Activated CD4-positive, alpha-beta T cell treated with anti-CD3 and anti-CD28 coated beads, Interleukin-2, amount 10 ng/mL, durations not matched to agents 24 days and 14 days (primary cell): ENCODE measurements around the gene KRTAP10-2. TPM values are rescaled to one million over a fixed set of nuclear protein-coding genes. Genes with fewer than 3 reads are reported as not detected.
"Not testable (repeated sequence)": the region's sequence is repeated elsewhere in the genome, so short reads cannot be mapped to it uniquely, and the experiment has no call there.

Source experiments
- DNase-seq: peaks from one replicate; pipeline ENCODE4 v3.0.0; 2022
- H3K27ac Mint-ChIP-seq: one replicate; pipeline ENCODE4 v1.8.0; 2022; ENCODE audit warnings: mild to moderate bottlenecking, mixed read lengths
- H3K27me3 Mint-ChIP-seq: one replicate; pipeline ENCODE4 v1.8.0; 2022; ENCODE audit warnings: mixed read lengths
- H3K36me3 Mint-ChIP-seq: one replicate; pipeline ENCODE4 v1.8.0; 2022; ENCODE audit warnings: low read depth, mild to moderate bottlenecking, mixed read lengths
- H3K4me1 Mint-ChIP-seq: one replicate; pipeline ENCODE4 v1.8.0; 2021; ENCODE audit warnings: mixed read lengths
- H3K4me3 Mint-ChIP-seq: one replicate; pipeline ENCODE4 v1.8.0; 2022; ENCODE audit warnings: mild to moderate bottlenecking, moderate library complexity, mixed read lengths
- H3K9me3 Mint-ChIP-seq: one replicate; pipeline ENCODE4 v1.8.0; 2021; ENCODE audit warnings: mixed read lengths
- intact Hi-C: fragments of 100-400 bp; cut with micrococcal nuclease; formaldehyde crosslinking; loops from one replicate; pipeline ENCODE4 v1.15.1; 2023
- total RNA-seq: library from RNA; stranded (reverse); gene quantifications from 2 replicates; pipeline ENCODE4 v1.2.3, GENCODE V29; 2022

Gene KRTAP10-2, protein sequence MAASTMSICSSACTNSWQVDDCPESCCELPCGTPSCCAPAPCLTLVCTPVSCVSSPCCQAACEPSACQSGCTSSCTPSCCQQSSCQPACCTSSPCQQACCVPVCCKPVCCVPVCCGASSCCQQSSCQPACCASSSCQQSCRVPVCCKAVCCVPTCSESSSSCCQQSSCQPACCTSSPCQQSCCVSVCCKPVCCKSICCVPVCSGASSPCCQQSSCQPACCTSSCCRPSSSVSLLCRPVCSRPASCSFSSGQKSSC
- not detected in 2 replicates for total RNA-seq

DNA sequence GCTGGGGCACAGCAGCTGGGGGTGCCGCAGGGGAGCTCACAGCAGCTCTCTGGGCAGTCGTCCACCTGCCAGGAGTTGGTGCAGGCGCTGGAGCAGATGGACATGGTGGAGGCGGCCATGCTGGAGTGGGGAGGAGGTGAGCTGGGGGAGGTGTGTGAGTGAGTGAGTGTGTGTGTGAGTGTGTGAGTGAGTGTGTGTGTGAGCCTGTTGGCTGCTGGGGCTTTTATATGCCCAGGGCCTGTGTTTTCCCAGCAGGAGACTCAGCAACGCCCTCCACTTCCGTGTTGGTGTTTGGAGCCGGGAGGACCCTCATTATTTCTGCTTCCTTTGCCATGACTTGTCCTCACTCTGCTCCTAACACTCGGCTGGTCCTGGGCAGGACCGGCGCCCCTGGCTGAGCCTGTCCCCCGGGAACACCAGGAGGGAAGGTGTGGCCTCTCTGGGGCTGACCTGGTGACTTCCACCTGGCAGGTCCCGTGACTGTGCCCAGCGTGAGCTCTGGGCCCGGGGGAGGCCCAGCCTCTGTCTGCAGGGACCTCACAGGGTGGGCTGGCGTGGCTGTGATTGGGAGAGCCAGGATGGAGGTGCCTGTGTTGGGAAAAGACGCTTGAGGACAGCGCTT is at the start of gene KRTAP10-2:
KRTAP10-2 (minus strand) TSS at position 166 of the 622 bp plus-strand sequence; CDS start at position 119, 47 bp downstream.
- peaks cover 14% of the 10 kb centered on the region for H3K36me3 Mint-ChIP-seq
- peaks cover 15% of the 10 kb centered on the region for H3K9me3 Mint-ChIP-seq
- no peak within 1 kb of the TSS for H3K27ac Mint-ChIP-seq
- DNase-seq = no peak
- peaks cover 5% of the 10 kb centered on the region for H3K27me3 Mint-ChIP-seq
- no peak within 1 kb of the TSS for H3K4me3 Mint-ChIP-seq
- intact Hi-C loops = no loop called here
- peaks cover 13% of the 10 kb centered on the region for H3K4me1 Mint-ChIP-seq

DNA sequence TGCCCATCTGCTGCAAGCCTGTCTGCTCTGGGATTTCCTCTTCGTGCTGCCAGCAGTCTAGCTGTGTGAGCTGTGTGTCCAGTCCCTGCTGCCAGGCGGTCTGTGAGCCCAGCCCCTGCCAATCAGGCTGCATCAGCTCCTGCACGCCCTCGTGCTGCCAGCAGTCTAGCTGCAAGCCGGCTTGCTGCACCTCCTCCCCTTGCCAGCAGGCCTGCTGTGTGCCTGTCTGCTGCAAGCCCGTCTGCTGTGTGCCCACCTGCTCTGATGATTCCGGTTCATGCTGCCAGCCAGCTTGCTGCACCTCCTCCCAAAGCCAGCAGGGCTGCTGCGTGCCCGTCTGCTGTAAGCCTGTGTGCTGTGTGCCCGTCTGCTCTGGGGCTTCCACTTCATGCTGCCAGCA is 49.8 kb upstream of the KRTAP10-2 start:
- not testable (repeated sequence) for H3K4me1 Mint-ChIP-seq

DNA sequence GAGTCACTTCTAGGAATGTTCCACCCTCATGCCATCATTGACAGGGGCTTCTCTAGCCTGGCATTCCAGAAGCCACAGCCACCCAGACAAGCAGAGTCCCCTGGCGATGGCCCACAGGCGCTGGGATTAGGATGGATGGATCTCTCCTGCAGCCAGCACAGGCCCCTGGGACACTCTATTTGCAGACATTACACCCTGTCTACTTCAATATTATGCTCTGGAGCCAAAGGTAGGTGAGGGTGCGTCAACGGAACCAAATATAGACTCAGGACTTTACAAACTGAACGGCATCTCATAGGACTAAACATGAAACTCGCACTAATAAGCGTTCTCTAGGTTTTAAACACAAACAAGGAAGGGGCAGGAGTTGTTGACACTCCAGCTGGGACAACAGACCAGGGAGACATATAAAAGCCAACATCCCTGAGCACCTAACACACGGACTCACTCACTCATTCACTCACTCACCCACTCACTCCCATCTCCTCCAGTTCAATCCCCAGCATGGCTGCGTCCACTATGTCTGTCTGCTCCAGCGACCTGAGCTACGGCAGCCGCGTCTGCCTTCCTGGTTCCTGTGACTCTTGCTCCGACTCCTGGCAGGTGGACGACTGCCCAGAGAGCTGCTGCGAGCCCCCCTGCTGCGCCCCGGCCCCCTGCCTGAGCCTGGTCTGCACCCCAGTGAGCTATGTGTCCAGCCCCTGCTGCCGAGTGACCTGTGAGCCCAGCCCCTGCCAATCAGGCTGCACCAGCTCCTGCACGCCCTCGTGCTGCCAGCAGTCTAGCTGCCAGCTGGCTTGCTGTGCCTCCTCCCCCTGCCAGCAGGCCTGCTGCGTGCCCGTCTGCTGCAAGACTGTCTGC is 49.0 kb upstream of the KRTAP10-2 start, which contains the start of gene KRTAP10-7:
KRTAP10-7 (plus strand) TSS at position 480 of the 861 bp plus-strand sequence; CDS start at position 505, 25 bp downstream.
- H3K36me3 Mint-ChIP-seq, intact Hi-C loops, DNase-seq, H3K4me1 Mint-ChIP-seq, H3K4me3 Mint-ChIP-seq, H3K27ac Mint-ChIP-seq, H3K9me3 Mint-ChIP-seq: not testable (repeated sequence)
- H3K27me3 Mint-ChIP-seq = peaks cover 20% of the 10 kb centered on the region

More for the DNA sequence above, 49.8 kb upstream of the KRTAP10-2 start:
- DNase-seq, H3K36me3 Mint-ChIP-seq, H3K9me3 Mint-ChIP-seq, H3K4me3 Mint-ChIP-seq, H3K27ac Mint-ChIP-seq, intact Hi-C loops: not testable (repeated sequence)
- H3K27me3 Mint-ChIP-seq = peaks cover 25% of the 10 kb centered on the region

DNA sequence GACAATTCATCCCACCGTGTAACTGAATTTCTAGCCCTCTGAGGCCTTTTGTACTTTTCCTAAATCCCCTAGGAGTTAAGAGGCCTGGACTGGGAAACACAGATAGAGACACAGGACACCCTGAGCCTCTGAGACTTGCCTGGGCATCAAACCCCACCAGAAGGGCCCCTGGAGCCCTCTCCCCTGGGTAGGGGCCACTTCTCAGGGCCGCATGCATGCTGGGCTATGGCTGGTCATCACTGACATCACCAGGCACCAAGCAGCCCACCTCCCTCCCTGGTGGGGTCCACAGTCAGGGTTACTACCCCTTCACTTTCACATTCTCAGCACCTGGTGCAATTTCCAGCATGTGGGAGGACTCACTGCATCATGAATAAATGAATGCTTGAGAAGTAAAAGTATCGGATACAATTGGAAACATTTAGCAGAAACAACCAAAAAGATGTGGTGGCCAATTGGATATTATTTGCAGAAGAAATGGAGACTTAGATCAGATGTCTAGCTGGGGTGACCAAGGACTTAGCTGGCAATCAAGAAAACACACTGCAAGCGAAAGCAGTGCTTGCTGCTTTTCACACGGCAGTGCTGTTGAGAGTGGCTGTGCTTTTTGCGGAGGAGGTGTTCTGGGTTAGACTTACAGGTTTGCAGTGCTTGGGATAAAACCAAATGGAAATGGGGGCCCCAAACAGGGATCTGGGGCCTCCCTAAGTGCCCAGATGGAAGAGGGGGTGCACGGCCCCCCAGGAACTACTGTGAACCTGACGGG is 48.1 kb upstream of the KRTAP10-2 start:
- no peaks in the 10 kb centered on the region for H3K36me3 Mint-ChIP-seq
- H3K9me3 Mint-ChIP-seq = no peaks in the 10 kb centered on the region
- peaks cover 11% of the 10 kb centered on the region for H3K27me3 Mint-ChIP-seq
- no peaks in the 10 kb centered on the region for H3K4me1 Mint-ChIP-seq
- no peak overlapping the region for H3K27ac Mint-ChIP-seq
- DNase-seq = no peak
- intact Hi-C loops = no loop called here
- no peak overlapping the region for H3K4me3 Mint-ChIP-seq

DNA sequence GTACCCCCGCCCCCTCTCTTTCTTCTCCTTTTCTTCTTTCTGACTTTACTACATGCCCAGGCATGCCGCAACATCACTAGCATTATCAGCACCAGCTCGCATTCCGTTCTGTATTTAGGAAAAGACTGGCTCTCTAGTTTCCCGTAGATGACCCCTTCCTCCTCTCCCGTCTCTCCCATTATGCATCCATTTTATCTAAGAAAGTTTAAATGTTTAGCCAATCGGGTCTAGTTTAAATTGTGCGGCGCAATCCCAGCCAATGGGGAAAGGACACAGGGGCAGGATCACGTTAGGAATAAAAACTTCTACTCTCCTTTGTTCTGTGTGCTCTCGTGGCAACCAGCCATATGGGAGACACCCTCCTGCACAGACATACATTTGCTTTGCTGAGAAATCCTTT is 46.8 kb upstream of the KRTAP10-2 start:
- H3K27me3 Mint-ChIP-seq = peaks cover 7% of the 10 kb centered on the region
- no peaks in the 10 kb centered on the region for H3K9me3 Mint-ChIP-seq
- H3K36me3 Mint-ChIP-seq = no peaks in the 10 kb centered on the region
- no peaks in the 10 kb centered on the region for H3K4me1 Mint-ChIP-seq
- intact Hi-C loops = no loop called here
- H3K27ac Mint-ChIP-seq = no peak overlapping the region
- no peak for DNase-seq
- no peak overlapping the region for H3K4me3 Mint-ChIP-seq

DNA sequence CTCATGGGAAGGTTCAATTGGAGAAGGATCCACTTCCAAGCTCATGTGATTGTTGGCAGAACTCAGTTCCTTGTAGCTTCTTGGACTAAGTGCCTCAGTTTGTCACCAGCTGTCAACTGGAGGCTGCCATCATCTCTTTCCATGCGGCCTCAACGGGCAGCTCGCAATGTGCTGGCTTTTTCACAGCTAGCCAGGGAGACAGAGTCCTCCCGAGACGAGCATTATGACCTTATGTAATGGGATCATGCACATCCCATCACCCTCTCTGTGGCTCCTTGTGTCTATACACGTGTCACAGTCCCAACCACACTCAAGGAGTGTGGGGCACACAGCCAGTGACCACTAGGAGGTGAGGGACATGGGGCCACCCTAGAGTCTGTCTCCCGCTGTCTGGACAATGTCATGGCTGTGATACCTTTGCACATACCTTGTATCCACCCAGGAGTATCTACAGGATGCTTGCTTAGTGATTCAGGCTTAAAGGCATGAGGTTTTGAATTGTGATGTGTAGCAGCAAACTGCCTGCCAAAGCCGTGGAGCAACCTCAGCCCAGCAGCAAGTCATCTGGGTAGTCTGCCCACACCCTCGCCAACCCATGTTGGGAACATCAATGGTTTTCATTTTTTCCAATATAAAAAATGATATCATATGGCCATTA is 44.9 kb upstream of the KRTAP10-2 start:
- H3K27me3 Mint-ChIP-seq = peaks cover 7% of the 10 kb centered on the region

DNA sequence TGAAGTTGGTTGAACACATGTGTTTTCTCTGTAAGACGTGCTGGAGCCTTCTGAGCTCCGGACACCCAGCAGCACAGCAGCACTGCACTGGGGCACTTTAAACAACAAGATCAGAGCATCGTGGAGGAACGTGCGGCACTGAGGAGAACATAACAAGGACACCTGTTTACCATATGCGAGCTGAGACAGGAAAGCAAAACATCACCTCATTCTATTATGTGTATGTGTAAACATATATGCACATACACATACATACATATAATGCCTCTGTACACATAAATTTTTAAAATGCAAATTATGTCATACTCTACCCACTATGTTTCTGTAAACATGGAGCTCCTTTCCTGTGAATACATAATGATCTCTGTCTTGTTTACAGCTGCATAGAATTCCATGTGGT is 44.2 kb upstream of the KRTAP10-2 start:
- H3K9me3 Mint-ChIP-seq = no peaks in the 10 kb centered on the region
- no peak overlapping the region for H3K4me3 Mint-ChIP-seq
- DNase-seq = no peak
- peaks cover 7% of the 10 kb centered on the region for H3K27me3 Mint-ChIP-seq
- no peak overlapping the region for H3K27ac Mint-ChIP-seq
- intact Hi-C loops = no loop called here
- no peaks in the 10 kb centered on the region for H3K36me3 Mint-ChIP-seq
- H3K4me1 Mint-ChIP-seq = no peaks in the 10 kb centered on the region

More for the DNA sequence above, 44.9 kb upstream of the KRTAP10-2 start:
- Mint-ChIP-seq H3K4me1 (no peaks in the 10 kb centered on the region), H3K36me3 (no peaks in the 10 kb centered on the region), H3K9me3 (no peaks in the 10 kb centered on the region), H3K4me3 (no peak overlapping the region), H3K27ac (no peak overlapping the region)
- no peak for DNase-seq
- intact Hi-C loops = no loop called here

DNA sequence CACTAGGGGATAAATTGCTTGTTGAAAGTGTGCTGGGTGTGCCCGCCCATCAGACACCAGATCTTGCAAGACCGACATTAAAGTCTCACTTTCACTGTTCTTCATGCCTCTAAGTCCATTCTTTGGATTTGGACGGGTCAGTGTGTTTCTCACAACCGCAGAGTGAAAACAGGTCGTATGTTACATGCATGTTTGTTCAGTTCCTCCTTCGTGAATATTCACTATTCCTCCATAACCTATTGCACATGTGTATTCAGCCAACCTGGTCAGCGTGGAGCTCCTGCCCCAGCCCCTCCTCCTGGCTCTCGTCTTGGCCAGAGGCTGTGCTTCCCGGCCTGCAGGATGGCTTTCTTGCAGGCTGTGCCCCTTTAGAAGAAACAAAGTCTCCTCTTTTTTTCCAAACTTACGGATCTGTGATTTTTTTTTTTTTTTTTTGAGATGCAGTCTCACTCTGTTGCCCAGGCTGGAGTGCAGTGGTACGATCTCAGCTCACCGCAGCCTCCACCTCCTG is 43.2 kb upstream of the KRTAP10-2 start:
- H3K36me3 Mint-ChIP-seq = no peaks in the 10 kb centered on the region
- DNase-seq = no peak
- intact Hi-C loops = no loop called here
- no peaks in the 10 kb centered on the region for H3K4me1 Mint-ChIP-seq
- H3K9me3 Mint-ChIP-seq = no peaks in the 10 kb centered on the region
- no peak overlapping the region for H3K4me3 Mint-ChIP-seq
- peaks cover 7% of the 10 kb centered on the region for H3K27me3 Mint-ChIP-seq
- no peak overlapping the region for H3K27ac Mint-ChIP-seq

DNA sequence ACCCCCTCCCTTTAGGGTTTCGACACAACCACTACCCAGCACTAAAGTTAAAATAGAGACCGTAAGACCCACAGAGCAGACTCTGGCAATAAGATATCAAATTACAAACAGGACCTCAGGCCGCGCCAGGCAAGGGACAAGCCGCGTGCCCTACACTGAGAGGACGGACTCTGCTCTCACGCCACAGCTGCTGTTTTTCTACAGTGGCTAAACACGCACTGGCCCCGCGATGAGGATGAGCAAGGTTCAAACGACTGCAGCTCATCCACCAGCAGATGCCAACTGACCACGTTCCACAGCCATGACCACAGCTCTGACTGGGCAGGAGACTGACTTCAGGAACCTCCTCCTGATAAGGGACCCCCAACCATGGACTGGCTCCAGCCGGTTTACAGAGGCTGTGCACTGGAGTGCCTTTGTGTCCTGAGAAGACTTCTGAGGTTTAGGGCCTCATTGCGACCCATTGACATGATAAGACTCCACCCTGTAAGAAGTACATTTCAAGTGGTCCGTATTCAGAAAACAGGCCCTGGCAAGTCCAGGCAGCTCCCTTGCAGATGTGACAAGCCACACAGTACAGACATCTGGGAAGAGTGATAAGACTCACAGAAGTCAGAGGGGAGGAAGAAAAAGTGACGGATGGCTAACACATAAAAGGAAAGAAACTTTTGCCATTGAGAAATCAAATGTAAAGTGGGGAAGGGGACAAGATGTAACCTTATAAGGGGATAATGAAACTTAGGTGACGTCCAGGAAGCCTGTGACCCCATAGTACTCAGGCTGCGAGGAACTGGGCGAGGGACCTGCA is 42.5 kb upstream of the KRTAP10-2 start:
- Mint-ChIP-seq H3K4me1 (no peaks in the 10 kb centered on the region), H3K4me3 (no peak overlapping the region), H3K9me3 (no peaks in the 10 kb centered on the region), H3K27me3 (peaks cover 7% of the 10 kb centered on the region), H3K36me3 (no peaks in the 10 kb centered on the region), H3K27ac (no peak overlapping the region)
- intact Hi-C loops = no loop called here
- no peak for DNase-seq

DNA sequence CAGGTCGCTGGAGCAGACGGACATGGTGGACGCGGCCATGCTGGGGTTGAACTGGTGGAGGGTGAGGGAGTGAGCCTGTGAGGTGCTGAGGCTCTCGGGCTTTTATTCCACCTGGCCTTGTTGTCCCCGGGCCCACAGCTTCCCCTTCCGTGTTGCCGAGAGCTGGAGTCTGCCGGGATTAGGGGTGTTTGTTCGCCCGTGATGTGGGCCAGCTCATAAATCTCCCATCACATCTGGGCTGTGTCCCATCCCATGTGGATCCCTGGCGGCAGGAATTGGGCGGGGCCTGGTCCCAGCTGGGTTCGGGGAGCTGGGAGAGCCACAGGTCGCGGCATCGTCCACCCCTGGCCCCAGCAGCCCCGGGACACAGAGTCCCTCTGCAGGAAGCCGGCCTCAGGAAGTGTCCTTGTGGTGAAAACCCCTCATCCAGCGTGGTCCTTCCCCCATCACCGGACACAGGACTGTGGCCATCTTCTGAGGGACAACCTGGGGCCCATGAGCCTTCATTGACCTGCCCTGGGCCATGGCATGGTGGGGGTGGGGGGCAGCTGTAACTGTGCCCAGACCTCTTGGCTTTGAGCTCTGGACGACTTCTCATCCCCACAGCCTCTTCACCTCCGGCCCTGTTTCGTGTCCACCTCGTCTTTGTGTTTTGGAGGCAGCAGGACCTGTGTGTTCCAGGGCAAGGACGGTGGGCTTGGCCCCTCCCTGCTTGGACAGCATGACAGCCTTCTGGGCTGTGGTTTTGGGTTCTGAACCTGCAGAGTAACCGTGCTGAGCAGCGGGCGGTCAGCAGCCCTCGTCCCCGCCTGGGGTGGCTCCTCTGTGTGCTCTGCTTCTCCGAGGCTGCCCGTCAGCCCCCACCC is 41.4 kb upstream of the KRTAP10-2 start, which contains the start of gene KRTAP10-6:
KRTAP10-6 (minus strand) TSS at position 60 of the 866 bp plus-strand sequence; CDS start at position 39, 21 bp downstream.
- Mint-ChIP-seq H3K9me3 (no peaks in the 10 kb centered on the region), H3K36me3 (no peaks in the 10 kb centered on the region), H3K27me3 (peaks cover 11% of the 10 kb centered on the region), H3K27ac (no peak within 1 kb of the TSS), H3K4me1 (no peaks in the 10 kb centered on the region), H3K4me3 (no peak within 1 kb of the TSS)
- intact Hi-C loops = no loop called here
- DNase-seq = no peak

DNA sequence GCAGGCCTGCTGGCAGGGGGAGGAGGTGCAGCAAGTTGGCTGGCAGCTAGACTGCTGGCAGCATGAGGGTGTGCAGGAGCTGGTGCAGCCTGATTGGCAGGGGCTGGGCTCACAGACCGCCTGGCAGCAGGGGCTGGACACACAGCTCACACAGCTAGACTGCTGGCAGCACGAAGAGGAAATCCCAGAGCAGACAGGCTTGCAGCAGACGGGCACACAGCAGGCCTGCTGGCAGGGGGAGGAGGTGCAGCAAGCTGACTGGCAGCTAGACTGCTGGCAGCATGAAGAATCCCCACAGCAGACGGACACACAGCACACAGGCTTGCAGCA is 40.5 kb upstream of the KRTAP10-2 start:
- H3K27ac Mint-ChIP-seq, H3K36me3 Mint-ChIP-seq, H3K4me1 Mint-ChIP-seq, DNase-seq, intact Hi-C loops, H3K9me3 Mint-ChIP-seq, H3K4me3 Mint-ChIP-seq: not testable (repeated sequence)
- H3K27me3 Mint-ChIP-seq = peaks cover 19% of the 10 kb centered on the region
